OCI-M2 (cell line): Measurements from ENCODE around the gene AGPAT1.

Experiments
- DNase-seq: peaks from one replicate; lab custom pipeline; 2025; ENCODE audit not compliant: unreplicated experiment; lab: John Stamatoyannopoulos, UW

AGPAT1 gene

GRCh38 chr6:32126880-32127279 is 49.0 kb downstream of the AGPAT1 start:
- no peak for DNase-seq

GRCh38 chr6:32123681-32124080 is 52.2 kb downstream of the AGPAT1 start:
- no peak for DNase-seq

GRCh38 chr6:32120573-32121059 is 55.3 kb downstream of the AGPAT1 start:
- DNase-seq: no peak

DNA sequence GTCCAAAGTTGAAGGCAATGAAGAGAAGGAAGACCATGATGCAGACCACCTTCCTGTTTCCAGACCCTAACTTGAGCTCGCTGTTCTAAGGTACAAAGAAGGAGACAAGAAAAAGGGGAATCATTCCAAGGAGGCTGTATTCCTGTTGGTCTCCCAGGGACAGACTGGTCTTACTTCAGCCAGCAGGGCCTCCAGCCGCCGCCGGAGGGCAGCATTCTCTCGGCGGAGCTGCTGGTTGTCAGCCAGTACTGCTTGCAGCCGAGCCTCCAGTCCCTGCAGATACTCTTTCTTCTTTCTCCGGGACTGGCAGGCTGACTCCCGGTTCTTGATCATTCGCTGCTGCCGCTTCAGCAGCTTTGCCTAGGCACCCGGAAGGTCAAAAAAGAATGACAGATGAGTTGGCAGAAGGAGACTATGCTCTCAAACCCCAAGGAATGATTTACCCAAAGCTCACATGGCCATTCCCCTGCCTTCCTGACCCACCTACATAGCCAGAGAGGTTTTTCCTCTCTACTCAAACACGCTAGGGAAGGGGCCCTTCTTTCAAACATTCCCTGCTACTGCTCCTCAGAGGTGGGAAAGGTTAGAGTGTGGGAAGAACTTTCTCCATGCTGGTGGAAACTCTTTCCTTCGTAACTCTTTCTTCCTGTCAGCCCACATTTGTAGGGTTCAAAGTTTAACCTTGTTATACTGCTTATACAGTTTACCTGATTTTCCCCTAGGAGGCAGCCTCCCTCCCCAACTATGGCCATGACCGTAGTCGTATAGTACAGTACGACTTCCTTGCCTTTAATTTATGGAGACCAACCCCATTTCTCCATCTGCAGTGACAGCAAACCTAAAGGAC is 56.9 kb downstream of the AGPAT1 start:
- peak; percentile 70 for DNase-seq
